ENCODE results near the gene RUSF1.

The RUSF1 gene

DNA sequence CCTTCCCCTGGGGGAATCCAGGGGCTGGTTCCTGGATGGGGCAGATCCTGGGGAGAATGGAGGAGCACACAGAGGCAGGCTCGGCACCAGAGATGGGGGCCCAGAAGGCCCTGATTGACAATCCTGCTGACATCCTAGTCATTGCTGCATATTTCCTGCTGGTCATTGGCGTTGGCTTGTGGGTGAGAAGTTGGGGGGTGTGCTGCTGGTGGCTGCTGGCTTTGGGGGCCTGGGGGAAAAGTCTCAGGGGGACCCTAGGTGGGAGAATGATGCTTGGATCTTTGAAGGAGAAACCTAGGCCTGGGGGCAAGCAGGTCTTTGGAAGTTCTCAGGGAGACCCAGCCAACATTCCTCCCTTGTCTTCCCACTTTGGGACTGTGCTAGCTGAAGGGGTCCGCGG is 25.1 kb downstream of the RUSF1 start, which contains the start of gene SLC5A2:
TSS of gene SLC5A2 (plus strand) at position 43 of the 400 bp plus-strand sequence. CDS start at position 57, 14 bp downstream.
- Histone ChIP-seq H3K9me3 (ENCODE audit: insufficient read depth, low read length, severe bottlenecking) (no peaks in the 10 kb centered on the region), H3K9ac (ENCODE audit: low read depth, low read length) (no peak within 1 kb of the TSS), H3K36me3 (ENCODE audit: insufficient read depth, low read length) (no peaks in the 10 kb centered on the region), H3K4me3 (ENCODE audit: low read depth in 1 of 2, low read length in 2 of 2) (no peak within 1 kb of the TSS), H3K4me2 (ENCODE audit: insufficient read depth, low read length) (no peak within 1 kb of the TSS), H3K4me1 (ENCODE audit: insufficient read depth, low read length) (no peaks in the 10 kb centered on the region), H3K27me3 (ENCODE audit: insufficient read depth, low read length, poor library complexity) (peaks cover 3% of the 10 kb centered on the region), H3K79me2 (ENCODE audit: insufficient read depth, low read length) (no peaks in the 10 kb centered on the region), H2AFZ (ENCODE audit: low read depth, low read length) (no peak within 1 kb of the TSS), H3K27ac (ENCODE audit: low read length) (no peak within 1 kb of the TSS), H4K20me1 (ENCODE audit: insufficient read depth, low read length) (no peaks in the 10 kb centered on the region)
- ATAC-seq (ENCODE audit: insufficient read depth, low read depth) (no peak), DNase-seq (no peak)
- TF ChIP-seq, protein P1, sequence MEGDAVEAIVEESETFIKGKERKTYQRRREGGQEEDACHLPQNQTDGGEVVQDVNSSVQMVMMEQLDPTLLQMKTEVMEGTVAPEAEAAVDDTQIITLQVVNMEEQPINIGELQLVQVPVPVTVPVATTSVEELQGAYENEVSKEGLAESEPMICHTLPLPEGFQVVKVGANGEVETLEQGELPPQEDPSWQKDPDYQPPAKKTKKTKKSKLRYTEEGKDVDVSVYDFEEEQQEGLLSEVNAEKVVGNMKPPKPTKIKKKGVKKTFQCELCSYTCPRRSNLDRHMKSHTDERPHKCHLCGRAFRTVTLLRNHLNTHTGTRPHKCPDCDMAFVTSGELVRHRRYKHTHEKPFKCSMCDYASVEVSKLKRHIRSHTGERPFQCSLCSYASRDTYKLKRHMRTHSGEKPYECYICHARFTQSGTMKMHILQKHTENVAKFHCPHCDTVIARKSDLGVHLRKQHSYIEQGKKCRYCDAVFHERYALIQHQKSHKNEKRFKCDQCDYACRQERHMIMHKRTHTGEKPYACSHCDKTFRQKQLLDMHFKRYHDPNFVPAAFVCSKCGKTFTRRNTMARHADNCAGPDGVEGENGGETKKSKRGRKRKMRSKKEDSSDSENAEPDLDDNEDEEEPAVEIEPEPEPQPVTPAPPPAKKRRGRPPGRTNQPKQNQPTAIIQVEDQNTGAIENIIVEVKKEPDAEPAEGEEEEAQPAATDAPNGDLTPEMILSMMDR (IDR thresholded peaks at IDR 0.05; ENCODE audit: borderline replicate concordance, extremely low read depth, low read length, poor library complexity, severe bottlenecking): no peak
- TF ChIP-seq EZH2 (IDR thresholded peaks at IDR 0.05; ENCODE audit: borderline replicate concordance, low read depth, low read length, severe bottlenecking): no peak

DNA sequence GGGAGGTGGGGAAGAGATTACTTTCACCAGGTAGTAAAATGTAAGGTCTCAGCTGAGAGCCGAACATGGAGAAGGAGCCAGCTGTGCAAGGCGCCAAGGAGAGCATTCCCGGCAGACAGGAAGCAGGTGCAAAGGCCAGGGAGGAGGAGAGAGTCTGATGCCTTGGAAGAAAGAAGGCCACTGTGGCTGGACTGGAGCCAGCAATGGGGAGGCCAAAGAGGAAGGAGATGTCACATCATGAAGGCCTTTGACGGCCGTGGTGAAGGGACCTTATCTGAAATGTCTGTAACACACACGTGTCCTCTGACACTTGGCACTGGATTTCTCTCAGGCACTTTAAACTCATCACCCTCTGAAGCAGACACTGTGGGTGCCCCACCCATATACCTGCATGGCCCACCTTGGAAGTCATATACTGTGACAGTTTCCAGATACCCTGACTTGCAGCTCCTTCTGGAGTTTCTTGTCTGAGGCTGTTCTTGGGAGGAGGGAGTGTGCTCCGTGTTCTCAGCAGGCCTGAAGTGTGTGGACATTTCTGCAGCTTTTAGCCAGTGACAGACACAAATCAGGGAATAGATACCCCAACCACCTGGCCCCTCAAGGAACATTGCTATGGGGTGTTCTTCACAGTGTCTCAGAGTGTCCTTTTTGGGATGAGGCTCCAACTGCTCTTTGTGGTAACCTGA is 27.2 kb downstream of the RUSF1 start:
- no peaks in the 10 kb centered on the region for H4K20me1 ChIP-seq (ENCODE audit: insufficient read depth, low read length)
- H2AFZ ChIP-seq (ENCODE audit: low read depth, low read length): no peak overlapping the region
- H3K36me3 ChIP-seq (ENCODE audit: insufficient read depth, low read length): no peaks in the 10 kb centered on the region
- peaks cover 16% of the 10 kb centered on the region for H3K4me1 ChIP-seq (ENCODE audit: insufficient read depth, low read length)
- no peak overlapping the region for H3K9ac ChIP-seq (ENCODE audit: low read depth, low read length)
- no peak overlapping the region for H3K27ac ChIP-seq (ENCODE audit: low read length)
- TF ChIP-seq EZH2 (IDR thresholded peaks at IDR 0.05; ENCODE audit: borderline replicate concordance, low read depth, low read length, severe bottlenecking): no peak
- TF ChIP-seq, protein P1 (IDR thresholded peaks at IDR 0.05; ENCODE audit: borderline replicate concordance, extremely low read depth, low read length, poor library complexity, severe bottlenecking): no peak
- no peaks in the 10 kb centered on the region for H3K79me2 ChIP-seq (ENCODE audit: insufficient read depth, low read length)
- no peak overlapping the region for H3K4me2 ChIP-seq (ENCODE audit: insufficient read depth, low read length)
- ATAC-seq (ENCODE audit: insufficient read depth, low read depth) (no peak), DNase-seq (no peak)
- H3K27me3 ChIP-seq (ENCODE audit: insufficient read depth, low read length, poor library complexity): peaks cover 3% of the 10 kb centered on the region
- no peaks in the 10 kb centered on the region for H3K9me3 ChIP-seq (ENCODE audit: insufficient read depth, low read length, severe bottlenecking)
- H3K4me3 ChIP-seq (ENCODE audit: low read depth in 1 of 2, low read length in 2 of 2): no peak overlapping the region

DNA sequence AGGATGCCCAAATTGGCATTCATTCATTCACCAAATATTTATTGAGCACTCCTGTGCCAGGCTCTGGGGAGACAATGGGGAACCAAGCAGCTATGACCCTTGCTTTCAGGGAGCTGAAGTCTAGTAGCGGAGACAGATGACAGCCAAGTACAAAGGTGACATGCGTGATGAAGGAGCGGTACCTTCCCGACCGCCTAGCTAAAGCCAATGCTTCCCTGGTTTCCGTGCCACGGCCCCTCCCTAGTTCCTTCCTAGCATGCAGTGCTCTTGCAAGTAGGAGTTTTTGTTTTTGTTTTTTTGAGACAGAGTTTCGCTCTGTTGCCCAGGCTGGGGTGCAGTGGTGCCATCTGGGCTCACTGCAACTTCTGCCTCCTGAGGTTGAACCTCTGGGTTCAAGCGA is 28.4 kb downstream of the RUSF1 start:
- H3K9ac ChIP-seq (ENCODE audit: low read depth, low read length): no peak overlapping the region
- DNase-seq (no peak), ATAC-seq (ENCODE audit: insufficient read depth, low read depth) (no peak)
- H3K4me3 ChIP-seq (ENCODE audit: low read depth in 1 of 2, low read length in 2 of 2): no peak overlapping the region
- no peaks in the 10 kb centered on the region for H3K36me3 ChIP-seq (ENCODE audit: insufficient read depth, low read length)
- no peak overlapping the region for H3K4me2 ChIP-seq (ENCODE audit: insufficient read depth, low read length)
- no peaks in the 10 kb centered on the region for H4K20me1 ChIP-seq (ENCODE audit: insufficient read depth, low read length)
- no peak overlapping the region for H3K27ac ChIP-seq (ENCODE audit: low read length)
- TF ChIP-seq EZH2 (IDR thresholded peaks at IDR 0.05; ENCODE audit: borderline replicate concordance, low read depth, low read length, severe bottlenecking): no peak
- TF ChIP-seq, protein P1 (IDR thresholded peaks at IDR 0.05; ENCODE audit: borderline replicate concordance, extremely low read depth, low read length, poor library complexity, severe bottlenecking): no peak
- peaks cover 3% of the 10 kb centered on the region for H3K27me3 ChIP-seq (ENCODE audit: insufficient read depth, low read length, poor library complexity)
- no peaks in the 10 kb centered on the region for H3K79me2 ChIP-seq (ENCODE audit: insufficient read depth, low read length)
- peaks cover 18% of the 10 kb centered on the region for H3K4me1 ChIP-seq (ENCODE audit: insufficient read depth, low read length)
- no peaks in the 10 kb centered on the region for H3K9me3 ChIP-seq (ENCODE audit: insufficient read depth, low read length, severe bottlenecking)
- H2AFZ ChIP-seq (ENCODE audit: low read depth, low read length): no peak overlapping the region

Data from DND-41 (cell line).